Central memory CD4-positive, alpha-beta T cell (primary cell): ENCODE measurements around the gene RHBDL3.
"Not testable (repeated sequence)": the region's sequence is repeated elsewhere in the genome, so short reads cannot be mapped to it uniquely, and the experiment has no call there.

Experiments used
- DNase-seq: peaks from one replicate; pipeline ENCODE4 v3.0.0; 2022

Gene RHBDL3

DNA sequence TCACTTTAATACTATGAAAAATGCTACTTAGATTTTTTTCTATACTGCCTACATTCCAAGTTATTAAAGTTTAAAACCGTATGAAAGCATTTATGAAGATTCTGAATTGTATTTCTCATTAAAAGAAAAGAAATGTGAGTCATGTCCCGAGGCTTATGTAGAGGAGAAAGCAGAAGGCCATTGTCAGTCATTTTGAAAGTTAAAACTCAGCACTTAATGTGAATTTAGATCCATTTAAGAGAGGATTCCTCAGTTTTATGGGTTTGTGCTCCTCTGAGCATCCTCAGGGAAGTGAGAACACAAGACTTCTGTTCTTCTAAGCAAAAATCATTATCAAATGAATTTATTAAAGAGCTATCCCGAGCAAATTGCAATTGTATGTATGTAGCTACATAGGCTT, 64.5 kb downstream of the RHBDL3 start:
- DNase-seq, result no peak

DNA sequence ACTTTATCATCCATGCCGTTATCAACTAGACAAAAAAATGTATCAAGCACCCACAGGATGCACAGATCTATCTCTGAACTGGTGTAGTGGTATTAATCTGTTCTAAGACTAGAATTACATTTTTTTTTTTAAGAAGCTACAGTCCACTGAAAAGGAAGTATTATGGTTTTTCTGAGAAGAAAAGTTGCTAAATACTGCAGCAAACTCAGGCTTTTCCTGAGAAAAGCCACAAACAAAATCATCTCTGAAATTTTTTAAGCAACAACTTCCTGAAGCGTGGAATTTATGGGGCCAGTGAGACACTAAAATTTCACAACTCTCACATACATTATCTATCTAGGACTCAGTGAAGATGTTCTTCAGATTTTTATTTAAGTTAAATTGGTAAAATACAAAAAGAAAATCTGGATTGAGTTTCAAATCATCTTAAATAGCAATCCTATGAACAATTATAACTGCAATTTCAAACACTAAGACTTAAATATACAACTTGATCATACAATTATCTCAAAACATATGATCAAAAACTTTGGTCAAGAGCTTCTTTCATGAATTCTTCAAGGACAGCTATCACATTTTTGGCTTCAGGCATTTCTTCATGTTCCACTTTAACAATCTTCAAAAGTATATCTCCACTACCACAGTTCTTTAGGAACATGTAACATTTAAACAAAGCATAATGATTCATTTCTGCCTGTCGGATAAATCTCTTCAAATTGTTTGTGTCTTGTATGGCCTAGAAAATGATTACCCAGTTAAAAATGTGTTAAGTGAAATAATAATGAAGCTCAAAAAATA, 65.8 kb downstream of the RHBDL3 start:
- DNase-seq, result no peak

DNA sequence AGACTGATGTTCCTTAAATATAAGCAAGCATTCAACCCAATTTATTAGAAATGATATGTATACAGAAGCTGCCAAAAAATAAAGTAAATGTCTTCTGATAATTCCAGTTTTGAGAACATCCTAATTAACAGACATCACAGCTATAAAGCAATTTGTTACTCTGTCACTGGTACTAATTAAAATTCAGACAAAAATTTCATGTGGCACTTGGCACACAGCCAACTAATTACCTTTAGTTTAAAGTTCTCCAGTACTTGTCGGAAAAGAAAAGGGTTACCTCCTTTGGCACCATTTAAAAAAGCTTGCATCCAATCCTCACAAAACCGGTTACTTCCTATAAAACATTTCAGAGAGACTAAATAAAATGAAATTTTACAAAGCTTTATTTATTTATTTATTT, 67.6 kb downstream of the RHBDL3 start:
- no peak for DNase-seq

DNA sequence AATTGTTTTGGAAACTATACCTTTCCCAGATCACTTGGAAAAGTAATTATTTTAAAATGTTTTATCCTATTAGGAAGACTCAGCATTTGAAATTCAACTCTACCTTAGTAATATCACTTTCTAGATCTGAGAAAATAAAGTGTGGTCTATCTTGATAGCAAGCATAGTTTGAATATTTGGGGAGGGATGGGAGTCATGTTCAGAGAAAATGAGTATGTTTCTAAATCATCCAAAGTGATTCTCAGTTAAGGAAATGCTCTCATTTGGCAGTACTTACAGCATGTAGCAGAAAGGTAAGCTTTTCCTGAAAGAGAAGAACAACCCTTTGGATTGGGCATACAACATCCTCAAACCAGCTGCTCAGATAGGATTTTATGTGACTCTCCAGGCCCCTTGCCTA, 69.4 kb downstream of the RHBDL3 start:
- DNase-seq, result no peak

DNA sequence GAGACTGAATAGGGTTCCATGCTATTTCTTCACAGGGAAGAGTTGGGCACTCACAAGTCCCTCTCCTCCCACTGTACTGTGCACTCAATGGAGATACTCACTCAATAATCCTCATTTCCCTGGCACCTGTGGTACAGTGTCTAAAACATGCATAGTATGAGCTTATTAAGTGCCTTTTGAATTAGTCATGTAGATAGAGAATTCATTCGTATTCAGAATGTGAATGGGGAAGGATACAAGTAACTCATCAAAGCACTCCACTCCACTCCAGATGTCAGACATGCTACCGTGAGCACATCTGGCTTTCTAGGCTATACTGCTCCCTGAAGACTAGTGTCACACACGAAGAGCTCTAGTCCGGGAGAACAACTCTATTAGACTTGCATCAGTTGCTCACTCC, 70.1 kb downstream of the RHBDL3 start:
- DNase-seq, result no peak

DNA sequence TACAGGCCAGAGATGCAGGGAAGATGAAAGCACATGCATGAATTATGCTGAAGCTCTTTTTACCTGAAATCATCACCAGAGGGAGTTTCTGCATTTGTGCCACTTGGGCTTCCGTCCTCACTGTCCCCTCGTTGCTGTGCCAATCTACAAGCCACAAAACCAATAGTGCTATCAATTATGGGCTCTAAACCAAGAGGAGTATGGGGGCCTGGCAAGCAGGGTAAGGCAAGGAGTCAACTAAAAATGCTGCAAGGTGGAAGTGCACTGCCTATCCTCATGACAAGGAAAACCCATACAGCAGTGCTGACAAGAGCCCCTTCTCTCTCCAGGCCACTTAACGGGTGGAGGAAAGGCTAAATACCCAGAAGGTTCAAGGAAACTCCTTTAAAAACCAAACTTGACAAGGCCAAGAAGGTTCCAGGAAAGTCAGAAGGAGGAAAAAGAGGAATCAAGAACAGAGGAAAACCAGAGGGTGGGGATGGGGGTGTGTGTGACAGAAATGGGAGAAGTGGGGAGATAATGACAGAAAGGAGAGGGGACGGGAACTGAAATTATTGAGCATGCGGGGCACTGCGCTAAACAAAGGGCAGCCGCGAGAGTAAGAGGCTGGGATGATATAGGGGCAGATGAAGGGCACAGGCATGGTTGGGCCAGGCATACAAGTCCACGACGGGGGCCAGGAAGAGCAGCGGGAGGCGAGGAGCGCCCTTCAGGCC, 75.7 kb downstream of the RHBDL3 start:
- peak; percentile 72 for DNase-seq

DNA sequence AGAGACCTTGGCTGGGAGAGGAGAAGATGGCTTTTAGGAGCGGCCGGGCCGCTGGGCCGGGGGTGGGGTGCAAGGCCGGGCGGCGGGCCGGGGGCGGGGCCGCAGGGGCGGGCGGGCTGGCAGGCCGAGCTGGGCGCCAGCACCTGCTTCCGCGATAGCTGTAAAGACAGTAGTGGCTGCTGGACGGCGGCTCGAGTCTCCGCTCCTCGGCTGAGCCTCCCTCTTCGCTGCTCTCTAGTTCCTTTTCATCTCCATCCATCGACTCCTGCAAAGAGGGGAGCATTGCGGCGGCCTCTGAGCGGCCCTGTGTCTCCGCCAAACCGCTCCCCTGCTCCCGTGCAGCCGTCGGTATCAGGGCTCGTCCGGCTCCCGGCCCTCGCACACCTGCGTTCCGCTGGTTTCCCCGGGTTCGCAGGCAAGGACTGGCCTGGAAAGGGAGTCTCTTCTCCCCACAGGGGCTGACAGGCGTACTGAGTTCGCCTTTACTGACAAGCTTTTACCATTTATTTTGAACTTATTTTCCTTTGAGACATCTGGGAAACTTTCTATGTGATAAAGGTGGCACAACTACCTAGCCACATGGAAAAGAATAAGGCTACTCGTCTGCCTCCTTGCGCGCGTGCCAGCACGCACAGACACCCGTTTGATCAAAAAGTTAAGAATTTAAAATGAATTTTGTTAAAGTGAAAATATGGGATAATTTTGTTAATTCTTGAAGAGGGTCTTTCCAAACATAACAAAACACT, 76.4 kb downstream of the RHBDL3 start, which contains the start of gene C17orf75:
Gene C17orf75, minus strand, starts transcription at position 317 of the 746 bp plus-strand sequence. Its CDS starts 34 bp downstream, at position 283.
- DNase-seq, result peak; percentile 69

DNA sequence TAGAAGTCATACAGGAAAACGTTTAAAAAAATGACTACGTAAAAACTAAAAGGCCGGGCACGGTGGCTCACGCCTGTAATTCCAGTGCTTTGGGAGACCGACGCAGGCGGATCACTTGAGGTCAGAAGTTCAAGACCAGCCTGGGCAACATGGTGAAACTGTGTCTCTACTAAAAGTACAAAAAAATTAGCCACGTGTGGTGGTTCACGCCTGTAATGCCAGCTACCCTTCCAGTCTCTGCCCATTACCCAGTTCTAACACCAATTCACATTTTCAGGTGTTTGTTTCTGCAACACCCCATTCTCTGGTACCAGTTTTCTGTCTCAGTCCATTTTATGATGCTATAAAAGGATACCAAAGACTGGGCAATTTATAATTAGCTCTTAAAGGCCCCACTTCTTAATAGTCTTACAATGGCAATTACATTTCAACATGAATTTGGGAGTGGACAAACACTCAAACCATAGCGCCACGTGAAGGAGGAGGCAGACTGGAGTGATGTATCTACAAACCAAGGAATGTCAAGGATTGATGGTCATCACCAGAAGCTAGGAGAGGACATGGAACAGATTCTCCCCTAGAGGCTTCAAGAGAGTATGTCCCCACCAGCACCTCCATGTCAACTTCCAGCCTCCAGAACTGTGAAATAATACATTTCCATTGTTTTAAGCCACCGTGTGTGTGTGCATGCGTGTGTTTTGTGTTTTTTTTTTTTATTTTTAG, 77.1 kb downstream of the RHBDL3 start:
- no peak for DNase-seq

DNA sequence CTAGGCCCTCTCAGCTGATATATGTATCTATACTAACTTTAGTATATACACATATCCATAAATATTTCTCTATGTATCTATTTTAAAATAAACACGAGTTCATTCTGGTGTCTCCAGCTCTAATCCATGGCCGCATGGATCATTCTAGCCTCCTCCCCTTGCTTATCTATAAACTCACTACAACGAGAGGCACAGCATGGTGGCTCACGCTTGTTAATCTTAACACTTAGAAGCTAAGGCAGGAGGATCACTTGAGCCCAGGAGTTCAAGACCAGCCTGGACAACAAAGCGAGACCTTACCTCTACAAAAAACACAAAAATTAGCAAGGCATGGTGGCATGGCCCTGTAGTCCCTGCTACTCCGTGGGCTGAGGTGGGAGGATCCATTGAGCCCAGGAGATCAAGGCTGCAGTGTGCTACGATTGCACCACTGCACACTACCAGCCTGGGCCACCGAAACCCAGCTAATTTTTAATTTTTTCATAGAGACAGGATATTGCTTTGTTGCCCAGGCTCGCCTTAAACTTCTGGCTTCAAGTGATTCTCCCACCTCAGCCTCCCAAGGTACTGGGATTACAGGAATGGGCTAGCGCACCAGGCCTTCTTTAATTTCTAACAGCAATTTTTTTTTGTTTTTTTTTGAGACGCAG, 80.4 kb downstream of the RHBDL3 start:
- no peak for DNase-seq

DNA sequence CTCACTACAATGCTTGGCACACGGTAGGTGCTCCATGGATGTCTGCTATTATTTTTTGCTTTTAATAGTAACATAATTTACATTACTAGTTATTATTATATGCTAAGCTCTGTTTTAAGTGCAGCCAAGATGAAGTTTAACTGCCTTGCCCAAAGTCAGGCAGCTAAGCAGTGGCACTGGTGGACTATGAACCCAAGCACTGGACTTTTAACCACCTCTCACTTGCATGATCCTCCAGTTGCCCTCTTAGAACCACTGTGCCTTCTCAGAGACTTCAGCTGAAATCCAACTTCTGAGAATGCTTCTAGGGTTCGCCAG, 82.8 kb downstream of the RHBDL3 start:
- DNase-seq, result no peak

DNA sequence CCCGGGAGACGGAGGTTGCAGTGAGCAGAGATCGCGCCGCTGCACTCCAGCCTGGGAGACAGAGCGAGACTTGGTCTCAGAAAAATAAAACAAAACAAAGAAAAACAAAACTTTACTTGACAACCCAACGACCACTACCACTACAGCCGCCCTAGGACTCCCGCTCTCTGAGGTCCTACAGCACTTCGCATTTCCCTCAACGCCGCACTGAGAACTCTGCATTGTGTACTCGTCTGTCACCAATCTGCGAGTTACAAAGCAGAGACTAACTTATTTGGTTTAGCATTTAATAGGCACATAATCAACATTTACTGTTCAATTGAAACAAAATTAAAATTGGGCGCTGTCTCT, 83.8 kb downstream of the RHBDL3 start:
- DNase-seq, result no peak

DNA sequence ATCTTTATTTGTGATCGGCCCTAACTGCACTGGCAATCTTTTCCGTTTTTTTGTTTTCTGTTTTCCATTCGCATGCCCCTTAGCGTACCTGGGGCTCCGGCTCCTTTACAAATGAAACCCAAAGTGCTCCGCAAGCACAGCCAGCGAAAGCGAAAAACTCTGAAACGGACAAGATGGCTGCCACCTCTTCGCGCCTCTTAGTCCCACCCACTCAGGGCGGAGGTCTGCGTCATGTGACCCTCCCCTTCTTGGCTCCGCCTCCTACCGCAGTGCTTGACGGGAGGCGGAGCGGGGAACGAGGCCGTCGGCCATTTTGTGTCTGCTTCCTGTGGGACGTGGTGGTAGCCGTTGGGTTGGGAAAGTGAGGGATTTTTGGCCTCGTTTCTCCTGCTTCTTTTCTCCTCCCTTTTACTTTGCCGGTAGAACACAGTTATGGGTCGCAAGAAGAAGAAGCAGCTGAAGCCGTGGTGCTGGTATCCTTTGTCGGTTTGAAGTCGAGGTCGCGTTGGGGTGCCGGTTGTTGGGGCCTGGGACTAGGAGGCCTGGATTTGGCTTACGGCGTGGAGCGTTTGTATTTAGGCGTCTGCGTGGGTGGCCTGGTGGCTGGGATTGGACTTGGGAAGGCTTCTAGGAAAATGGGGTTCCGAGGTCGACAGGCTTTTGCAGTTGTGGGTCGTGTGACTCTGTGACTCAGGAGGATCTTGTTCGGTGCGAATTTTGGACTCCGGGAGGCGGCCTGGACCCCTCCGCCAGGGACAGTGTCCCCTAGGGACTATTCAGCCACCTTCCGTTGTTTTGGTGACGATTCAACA, 84.4 kb downstream of the RHBDL3 start, which contains the start of gene ZNF207:
Gene ZNF207, plus strand, starts transcription at position 304 of the 812 bp plus-strand sequence. Its CDS starts 129 bp downstream, at position 433.
- peak; percentile 94 for DNase-seq

DNA sequence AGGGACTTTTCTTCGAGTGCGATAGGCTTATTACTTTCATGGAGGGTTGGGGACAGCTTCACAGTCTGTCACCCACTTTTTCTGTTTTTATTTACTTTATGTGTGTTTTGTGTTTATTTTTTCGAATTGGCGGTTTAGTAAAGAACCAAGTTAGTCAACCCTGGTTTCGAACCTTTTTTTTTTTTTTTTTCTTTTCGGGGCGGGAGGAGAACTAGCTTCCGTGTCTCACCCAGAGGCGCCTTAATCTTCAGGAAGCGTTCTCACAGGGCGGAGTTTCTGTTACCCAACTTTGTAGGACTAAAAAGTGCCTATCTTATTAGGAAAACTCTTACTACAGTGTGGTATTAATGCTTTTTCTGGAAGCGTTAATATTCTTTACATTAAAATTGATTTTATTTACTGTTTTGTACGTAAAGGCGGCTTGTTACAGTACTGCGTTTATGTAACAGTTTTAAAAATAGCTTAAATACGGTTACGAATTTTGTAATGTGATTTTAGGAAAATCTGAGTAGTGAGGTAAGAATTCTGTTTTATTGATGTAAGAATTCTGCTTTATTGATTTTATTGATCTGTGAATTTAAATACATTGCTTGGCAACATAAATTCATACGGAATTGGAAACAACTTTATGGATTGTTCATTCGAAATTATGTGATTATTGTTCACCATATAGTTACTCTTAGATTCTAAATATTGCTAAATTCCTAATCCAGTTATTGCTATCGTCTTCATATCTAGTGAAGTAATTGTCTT, 85.2 kb downstream of the RHBDL3 start:
- DNase-seq, result peak; percentile 53

DNA sequence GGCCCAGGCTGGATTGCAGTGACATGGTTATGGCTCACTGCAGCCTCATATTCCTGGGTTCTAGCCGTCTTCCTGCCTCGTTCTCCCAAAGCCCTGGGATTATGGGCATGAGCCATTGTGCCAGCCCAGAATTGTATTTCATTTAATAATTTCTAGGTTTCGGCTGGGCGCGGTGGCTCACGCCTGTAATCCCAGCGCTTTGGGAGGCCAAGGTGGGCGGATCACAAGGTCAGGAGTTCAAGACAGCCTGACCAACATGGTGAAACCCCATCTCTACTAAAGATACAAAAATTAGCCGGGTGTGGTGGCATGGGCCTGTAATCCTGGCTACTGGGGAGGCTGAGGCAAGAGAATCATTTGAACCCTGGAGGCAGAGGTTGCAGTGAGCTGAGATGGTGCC, 87.1 kb downstream of the RHBDL3 start:
- not testable (repeated sequence) for DNase-seq

DNA sequence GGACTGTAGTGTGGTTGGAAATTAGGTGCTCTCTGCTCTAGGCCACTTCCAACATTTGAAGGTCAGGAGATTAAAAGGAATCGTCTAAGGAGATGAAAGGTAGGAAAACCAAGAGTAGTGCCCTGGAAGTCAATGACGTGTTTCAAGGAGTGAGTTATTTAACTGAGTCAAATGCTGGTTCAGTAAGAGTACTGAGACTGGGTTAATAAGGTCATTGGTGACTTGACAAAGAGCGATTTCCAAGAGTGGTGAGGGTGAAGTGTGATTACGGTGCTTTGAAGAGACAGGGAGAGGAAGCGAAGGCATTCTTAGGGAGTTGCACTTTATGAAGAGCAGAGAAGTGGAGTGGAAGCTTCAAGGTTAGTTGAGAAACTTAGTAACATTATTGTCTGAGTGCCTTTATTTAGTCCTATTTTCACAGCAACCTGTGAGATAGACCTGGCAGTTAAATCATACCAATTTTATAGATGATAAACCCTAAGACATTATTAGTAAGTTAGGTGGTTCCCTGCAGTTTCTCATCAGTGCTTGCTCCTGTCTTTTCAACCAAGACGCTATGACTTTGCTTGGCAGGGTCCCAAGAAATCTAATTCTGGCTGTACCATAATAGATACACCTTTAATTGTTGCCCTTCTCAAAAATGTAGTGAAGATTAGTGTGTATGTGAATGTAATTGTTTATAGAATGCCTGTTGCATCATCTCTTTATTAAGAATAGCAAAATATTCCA, 90.2 kb downstream of the RHBDL3 start:
- DNase-seq, result no peak

DNA sequence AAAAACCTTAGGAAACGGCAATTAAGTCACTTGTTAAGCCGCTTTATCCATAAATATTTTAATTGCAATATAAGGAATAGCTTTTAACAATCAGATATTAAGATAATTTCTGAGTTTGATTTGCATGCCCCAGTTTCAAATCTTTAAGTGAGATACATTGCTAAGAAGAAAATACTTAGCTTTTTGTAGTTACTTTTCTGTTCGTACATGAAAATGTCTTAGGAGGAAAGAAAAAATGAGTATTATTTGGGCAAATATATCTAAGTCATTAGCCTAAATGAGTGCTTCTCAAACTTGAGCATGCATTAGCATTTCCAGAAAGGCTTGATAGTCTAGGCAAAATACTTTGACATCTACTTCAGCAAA, 90.7 kb downstream of the RHBDL3 start:
- no peak for DNase-seq

DNA sequence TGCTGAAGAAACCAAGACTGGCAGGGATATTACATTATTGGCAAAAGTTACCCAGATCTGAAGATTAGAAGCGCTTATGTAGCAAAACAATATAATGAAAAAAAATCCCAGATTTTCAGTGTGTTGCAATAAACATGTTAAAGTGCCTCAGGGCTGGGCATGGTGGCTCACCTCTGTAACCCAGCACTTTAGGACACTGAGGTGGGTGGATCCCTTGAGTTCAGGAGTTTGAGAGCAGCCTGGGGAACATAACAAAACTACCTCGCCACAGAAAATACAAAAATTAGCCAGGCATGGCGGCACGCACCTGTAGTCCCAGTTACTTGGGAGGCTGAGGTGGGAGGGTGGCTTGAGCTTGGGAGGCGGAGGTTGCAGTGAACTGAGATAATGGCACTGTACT, 91.1 kb downstream of the RHBDL3 start:
- DNase-seq, result no peak

DNA sequence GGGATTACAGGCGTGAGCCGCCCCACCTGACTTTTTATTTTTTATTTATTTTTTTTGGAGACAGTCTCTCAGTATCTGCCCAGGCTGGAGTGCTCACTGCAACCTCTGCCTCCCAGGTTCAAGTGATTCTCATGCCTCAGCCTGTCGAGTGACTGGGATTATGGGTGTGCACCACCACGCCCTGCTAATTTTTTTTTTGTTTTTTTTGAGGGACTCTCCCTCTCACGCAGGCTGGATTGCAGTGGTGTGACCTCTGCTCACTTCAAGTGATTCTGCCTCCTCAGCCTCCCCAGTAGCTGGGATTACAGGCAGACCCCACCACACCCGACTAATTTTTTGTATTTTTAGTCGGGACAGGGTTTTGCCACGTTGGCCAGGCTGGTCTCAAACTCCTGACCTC, 92.0 kb downstream of the RHBDL3 start:
- DNase-seq, result no peak

DNA sequence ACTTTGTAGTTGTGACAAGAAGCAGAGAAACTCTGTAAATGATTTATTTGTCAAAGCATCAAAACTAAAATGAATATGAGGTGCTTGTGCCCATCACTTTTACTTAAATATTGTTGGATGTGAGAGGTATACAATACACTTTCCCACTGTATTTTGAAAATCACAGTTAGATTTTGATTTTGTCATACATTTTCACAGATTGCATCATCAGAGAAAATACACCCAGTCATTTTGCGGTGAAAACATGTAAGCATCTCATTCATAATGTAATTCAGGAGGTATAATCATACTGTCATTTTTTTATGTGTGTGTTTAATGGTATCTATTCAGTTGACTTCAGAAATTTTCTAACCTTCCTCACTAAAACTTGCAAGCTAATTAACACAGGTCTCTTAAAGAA, 95.6 kb downstream of the RHBDL3 start:
- no peak for DNase-seq

DNA sequence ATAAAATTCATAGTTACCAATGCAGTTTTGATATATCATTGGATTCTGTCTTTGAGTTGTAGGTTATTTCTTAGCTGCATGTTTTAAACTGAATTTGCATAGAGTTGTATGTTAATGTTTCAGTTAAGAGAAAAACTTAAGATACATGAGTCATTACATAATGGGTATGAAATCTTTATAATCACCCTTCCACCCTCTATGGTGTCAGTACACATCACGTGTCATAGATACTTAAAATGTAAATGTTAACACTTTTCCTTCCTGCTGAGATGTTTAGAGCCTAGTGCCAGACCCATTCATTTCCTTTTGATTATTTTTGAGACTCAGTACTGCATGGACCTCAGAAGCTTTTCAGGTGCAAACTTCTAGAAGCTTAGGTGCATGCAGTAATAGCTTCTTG, 104.8 kb downstream of the RHBDL3 start:
- no peak for DNase-seq
